Non-pigmented ciliary epithelial cell (primary cell): ENCODE results near the gene KRT40.
A peak's percentile ranks its signal among the peaks of the same experiment; 100 is the strongest.

Experiments used
- DNase-seq: peaks from one replicate; pipeline ENCODE4 v3.0.0-alpha.2; 2010; ENCODE audit warnings: low read depth

Gene KRT40

DNA sequence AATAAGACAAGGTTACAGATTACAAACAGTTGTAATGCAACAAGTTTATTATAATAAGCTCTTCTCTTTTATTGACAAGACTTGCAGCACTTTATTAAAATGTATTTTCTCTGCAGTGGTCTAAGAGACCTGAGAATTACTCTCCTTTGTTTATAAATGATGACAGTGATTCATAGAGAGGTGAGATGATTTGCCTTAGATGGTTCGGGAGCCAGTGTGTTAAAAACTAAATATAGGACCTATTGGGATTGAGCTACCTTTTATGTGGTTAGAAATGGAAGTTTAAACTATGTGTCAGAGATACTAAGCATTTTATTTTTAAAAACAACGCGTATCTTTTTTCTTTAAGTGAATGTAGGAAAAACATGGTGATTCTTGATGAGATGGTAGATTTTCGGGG is 12.7 kb upstream of the KRT40 start:
- no peak for DNase-seq

DNA sequence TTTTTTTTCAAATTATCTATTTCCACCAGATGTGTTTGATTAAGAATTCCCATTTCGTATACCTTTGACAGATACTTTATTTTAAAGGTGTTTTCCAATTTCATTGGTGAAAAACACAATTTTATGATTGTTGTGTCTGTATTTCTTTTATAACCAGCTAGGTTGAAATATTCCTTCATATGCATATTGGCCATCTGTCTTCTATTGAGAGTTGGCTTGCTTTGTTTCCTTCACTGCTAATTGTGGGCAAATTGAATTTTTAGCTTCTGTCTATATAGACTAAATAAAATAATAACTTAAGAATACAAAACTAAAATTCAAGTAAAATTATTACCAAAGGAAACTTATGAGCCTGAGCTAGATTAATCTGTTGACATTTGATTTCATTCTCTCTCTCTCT is 11.0 kb upstream of the KRT40 start:
- no peak for DNase-seq

DNA sequence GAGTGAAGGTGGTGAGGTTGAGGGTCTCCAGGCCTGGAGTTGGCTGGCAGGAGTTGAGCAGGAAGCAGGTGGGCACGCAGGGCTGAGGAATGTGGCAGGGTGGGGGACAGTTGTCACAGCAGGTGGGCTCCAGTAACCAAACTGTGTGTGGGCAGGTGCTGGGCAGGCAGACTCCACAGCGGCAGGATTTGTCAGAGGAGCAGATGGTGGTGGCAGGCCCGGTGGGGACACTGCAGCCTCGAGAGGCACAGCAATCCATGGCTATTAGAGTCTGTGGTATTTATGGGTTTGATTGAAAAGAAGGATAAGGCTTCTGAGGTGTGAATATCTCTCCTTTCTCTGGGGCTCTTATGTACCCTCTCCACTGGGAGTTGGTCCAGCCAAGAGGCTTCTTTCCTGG is 9.7 kb upstream of the KRT40 start, which contains the start of gene KRTAP3-3:
Gene KRTAP3-3, minus strand, starts transcription at position 326 of the 400 bp plus-strand sequence. Its CDS starts 67 bp downstream, at position 259.
- no peak for DNase-seq

- no peak for DNase-seq
Observed at GRCh38 chr17:40993084-40993483, 9.0 kb upstream of the KRT40 start.

GRCh38 chr17:40992666-40993065 is 8.5 kb upstream of the KRT40 start:
- no peak for DNase-seq

DNA sequence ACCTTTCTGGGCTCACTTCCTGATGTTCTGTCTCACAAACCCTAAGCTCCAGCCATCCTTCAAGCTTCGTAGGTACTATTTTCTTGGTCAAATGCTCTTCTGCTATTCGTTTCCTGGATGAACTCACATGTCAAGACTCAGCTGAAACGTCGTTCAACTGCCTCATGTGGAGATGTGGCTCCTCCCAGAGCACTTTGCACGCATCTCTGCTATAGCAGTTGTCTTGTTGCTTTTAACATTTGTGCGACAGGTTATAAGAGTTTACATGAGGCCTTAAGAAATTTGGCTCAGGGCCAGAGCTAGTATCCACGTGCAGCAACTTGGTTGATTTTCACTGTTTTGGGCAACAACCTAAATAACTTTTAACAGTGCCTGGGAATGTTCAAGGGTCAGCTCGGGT is 2.8 kb upstream of the KRT40 start:
- DNase-seq = no peak

- no peak for DNase-seq
Observed at GRCh38 chr17:40981115-40981514, 3.0 kb downstream of the KRT40 start.

GRCh38 chr17:40980596-40980995 is 3.5 kb downstream of the KRT40 start:
- DNase-seq = no peak

DNA sequence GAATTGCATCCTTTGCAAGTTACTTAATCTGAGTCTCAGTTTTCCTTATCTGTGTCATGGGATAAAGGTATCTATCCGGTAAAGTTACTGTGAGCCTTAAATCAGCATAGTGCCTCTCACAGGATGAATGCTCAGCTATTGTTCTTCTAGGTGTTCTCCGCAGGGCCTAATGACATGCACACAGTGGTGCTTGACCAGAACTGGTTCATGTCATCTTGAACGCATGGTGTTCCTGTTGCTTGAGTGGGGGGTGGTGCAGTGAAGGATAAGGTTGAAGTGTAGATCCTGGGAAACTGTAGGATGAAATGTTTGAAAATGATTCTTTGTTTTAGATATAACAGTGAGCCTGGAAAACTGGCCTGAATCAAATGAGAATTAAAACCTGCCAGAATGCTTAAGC is 4.0 kb downstream of the KRT40 start:
- DNase-seq = no peak

DNA sequence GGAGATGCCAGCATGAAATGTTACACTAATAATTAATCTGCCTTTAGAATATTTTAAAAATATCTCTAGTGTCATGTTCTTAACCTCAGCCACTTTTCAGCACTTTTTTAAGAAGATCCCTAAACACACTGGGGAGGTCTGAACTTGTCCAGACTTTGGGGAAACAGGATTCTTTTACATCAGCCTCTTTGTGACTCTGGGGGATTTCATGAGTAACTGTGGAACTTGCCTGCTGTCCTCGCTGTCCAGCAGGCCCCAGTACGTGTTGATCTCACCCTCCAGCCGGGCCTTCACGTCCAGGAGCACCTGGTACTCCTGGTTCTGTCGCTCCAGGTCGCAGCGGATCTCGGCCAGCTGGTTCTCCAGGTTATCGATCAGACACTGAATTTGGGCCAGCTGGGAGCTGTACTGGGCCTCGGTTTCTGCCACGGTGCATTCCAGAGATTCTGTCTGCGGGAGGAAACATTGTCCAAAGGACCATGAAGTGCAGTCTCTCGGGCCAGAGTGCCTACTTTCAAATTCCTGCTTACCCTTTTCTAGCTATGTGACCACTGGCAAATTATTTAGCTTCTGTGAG is 5.5 kb downstream of the KRT40 start:
- DNase-seq = no peak

GRCh38 chr17:40975516-40975915 is 8.6 kb downstream of the KRT40 start:
- no peak for DNase-seq

DNA sequence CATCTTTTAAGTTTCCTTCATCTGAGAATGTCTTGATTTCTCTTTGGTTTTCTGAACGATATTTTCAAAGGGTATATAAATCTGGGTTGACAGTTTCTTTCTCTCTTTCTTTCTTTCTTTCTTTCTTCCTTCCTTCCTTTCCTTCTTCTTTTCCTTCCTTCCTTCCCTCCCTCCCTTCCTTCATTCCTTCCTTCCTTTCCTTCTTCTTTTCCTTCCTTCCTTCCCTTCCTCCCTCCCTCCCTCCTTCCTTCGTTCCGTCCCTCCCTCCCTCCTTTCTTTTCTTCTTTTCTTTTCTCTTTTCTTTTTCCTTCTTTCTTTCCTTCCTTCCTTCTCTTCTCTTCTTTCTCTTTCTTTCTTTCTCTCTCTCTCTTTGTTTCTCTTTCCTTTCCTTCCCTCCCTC is 9.8 kb downstream of the KRT40 start:
- DNase-seq = no peak

DNA sequence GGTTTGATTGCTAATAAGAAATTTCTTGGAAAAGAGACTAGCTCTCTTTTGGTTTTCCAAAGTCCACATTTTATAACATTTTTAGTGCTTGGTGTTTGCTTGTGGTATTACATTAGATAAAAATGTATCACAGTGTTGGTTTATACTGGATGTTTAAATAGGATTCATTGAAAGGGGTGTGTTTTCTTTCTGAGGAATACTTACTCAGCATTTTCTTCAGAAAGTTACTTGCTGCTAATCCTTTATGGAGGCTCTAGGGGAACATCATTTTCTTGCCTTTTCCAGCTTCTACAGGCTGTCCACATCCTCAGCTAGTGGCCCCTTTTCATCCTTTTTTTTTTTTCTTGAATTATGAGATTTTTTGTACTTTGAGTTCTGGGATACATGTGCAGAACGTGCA is 16.5 kb downstream of the KRT40 start:
- DNase-seq = no peak

DNA sequence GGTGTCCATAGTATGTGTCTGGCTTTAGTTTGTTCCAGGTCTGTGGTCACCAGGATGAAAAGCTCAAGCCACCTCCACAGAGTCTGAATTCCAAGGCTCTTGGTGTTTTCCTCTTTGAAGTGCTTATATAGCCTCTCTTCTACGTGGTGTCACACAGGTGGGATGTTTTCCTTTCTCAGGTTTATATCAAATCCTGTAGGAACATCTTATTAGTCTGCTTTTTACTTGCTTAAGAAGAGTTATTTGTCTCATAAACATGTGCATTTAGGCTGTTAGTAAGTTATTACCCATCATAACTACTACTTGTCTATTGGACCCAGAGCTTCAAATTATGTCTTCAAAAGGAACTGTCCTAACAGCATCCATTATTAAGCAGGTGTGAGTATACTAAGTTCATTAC is 17.3 kb downstream of the KRT40 start, which contains the start of gene KRT39:
Gene KRT39, minus strand, starts transcription at position 101 of the 400 bp plus-strand sequence. Its CDS starts 92 bp downstream, at position 9.
- no peak for DNase-seq

- DNase-seq = no peak
Observed at GRCh38 chr17:40963838-40964237, 20.3 kb downstream of the KRT40 start.

DNA sequence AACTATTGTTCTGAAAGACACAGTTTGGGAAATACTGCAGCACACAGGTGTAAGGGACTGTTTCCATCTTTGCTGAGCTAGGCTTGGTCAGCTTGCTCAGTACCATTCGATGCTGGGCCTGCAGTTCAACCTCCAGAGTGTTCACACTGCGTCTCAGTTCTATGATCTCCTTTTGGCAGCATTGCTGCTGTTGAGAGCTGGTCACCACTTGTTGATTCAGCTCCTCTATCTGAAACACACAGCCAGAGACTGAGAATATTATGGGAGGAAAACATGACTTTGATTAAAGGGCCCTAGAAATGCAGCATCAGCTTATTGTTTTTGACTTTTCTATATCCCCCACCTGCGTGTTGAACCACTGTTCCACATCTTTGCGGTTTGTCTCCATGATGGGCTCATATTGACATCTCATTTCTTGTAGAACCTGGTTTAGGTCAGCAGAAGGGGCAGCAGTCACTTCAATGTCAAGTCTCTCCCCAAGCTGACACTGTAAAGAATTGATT is 22.0 kb downstream of the KRT40 start:
- no peak for DNase-seq

DNA sequence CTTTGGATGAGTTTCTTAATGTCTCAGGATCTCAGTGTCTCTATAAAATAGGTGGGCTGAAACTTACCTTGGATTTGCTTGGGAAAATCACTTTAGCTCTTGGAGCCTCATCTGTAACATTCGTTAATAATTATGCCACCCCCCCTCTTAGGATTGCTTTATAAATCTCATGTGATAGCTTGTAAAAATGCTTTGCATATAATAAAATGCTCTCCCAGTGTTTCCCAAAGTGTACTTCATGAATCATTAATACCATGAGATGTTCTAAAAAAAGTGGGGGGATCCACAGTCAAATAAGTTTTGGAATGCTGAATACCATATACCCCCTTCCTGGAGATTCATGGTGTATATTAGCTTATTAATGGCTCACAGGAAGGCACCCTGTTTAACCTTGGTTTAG is 22.5 kb downstream of the KRT40 start:
- DNase-seq = no peak

DNA sequence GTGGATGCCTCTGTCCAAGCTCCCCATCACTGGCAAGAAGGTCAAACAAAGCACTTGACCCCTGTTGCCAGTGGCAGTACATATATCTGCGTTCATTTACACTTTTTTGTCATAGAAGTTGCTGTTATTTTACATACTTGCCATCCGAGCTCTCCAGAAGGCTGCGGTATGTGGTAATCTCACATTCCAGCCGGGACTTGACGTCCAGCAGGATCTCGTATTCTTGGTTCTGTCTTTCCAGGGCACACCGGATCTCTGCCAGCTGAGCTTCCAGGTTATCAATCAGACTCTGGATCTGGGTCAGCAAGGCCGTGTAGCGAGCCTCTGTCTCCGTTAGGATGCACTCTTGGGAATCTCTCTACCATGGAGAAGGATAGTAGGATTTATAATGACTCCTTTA is 24.0 kb downstream of the KRT40 start:
- no peak for DNase-seq

DNA sequence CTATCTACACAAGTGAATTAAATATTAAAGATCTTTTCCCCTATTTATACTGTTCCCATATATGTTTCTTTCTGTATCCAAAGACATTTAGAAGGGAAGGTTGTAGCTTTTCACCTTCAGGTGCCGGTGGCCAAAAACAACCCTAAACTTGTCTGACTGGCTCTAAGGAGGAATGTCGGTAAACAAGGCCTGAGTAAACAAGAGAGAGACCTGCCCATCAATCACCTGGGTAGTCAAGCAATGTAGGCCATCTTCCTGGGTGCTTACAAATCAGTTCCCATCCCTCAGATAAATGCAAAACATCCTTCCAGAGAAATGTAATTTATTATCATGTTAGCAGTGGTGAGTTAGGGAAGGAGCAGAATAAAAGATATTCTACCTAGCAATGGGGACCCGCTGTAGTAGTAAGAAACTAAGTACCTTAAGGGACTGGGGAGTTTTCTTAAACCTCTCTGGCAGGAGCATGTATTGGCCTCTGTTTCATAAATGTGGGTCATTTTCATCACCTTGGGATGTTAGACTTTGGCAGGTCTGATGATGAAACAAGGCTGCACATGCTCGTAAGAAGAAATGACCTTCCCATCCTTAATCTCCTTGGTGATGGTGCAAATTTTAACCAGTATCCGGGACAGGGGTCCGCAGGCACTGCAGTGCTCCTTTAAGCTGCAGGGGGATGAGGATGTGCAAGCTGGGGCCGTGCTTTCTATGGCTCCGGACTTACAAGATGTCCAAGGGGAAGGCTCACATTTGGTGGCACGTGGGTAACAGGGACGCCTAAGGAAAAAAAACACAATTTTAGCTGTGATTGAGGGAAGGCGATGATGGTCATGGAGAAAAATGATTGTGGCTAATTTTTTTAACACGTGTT is 25.8 kb downstream of the KRT40 start:
- no peak for DNase-seq

- peak; percentile 99 for DNase-seq
Observed at GRCh38 chr17:40956401-40957254, 27.5 kb downstream of the KRT40 start.

GRCh38 chr17:40953881-40954280 is 30.2 kb downstream of the KRT40 start:
- peak; percentile 98 for DNase-seq

DNA sequence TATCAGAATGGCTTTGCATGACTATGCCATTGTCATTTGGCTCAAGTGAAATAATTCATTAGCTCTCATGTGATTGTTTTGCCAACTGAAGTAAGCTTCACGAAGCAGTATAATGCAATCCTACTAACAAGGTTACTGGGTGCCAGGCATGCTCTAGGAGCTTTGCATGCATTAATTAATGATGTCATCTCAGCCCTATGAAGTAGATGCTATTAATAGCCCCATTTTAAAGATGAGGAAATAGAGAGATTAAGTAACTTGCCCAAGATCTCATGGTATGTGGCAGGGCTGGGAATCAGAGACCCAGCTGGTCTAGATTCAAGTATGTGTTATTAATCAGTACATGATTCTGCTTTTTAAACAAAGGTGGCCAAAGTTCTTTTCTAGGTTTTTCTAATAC is 31.5 kb downstream of the KRT40 start:
- DNase-seq = peak; percentile 91
